Measurements from ENCODE around the gene HYAL3. TPM values are rescaled to one million over a fixed set of nuclear protein-coding genes. Genes with fewer than 3 reads are reported as not detected.

The HYAL3 gene
- 10 to 100 TPM; 13.0 to 14.3 TPM for total RNA-seq

- peak; percentile 84 for ATAC-seq
- Mint-ChIP-seq H3K27ac (peak within 1 kb of the TSS; percentile 99), H3K27me3 (no peaks in the 10 kb centered on the region), H3K4me3 (peak within 1 kb of the TSS; percentile 96), H3K36me3 (peaks cover 5% of the 10 kb centered on the region), H3K9me3 (ENCODE audit: low read depth) (no peaks in the 10 kb centered on the region), H3K4me1 (peaks cover 23% of the 10 kb centered on the region)
- CTCF ChIA-PET: interaction anchor here (0.7 to 17.4 kb wide), 21 partner anchors 10 to 292 kb away, joined by 3 to 266 read pairs (median 4); partner anchors contain the start of genes HYAL2, RASSF1 and TUSC2
- DNase-seq: peak; percentile 100
Observed at GRCh38 chr3:50298836-50299637, at the start of gene HYAL3, which contains the start of gene NAA80. Gene HYAL3 (minus strand): TSS chr3:50299405. CDS start chr3:50295602, 3,803 bp downstream. Gene NAA80 (minus strand): TSS chr3:50299405. CDS start chr3:50297463, 1,942 bp downstream.

GRCh38 chr3:50347187-50347813 lies 48.1 kb upstream of the HYAL3 start:
- H3K4me1 Mint-ChIP-seq: peaks cover 79% of the 10 kb centered on the region
- no peaks in the 10 kb centered on the region for H3K9me3 Mint-ChIP-seq (ENCODE audit: low read depth)
- CTCF ChIA-PET: interaction anchor here (0.6 to 8.3 kb wide), 19 partner anchors 10 to 266 kb away, joined by 3 to 64 read pairs (median 4); partner anchors contain the start of genes HEMK1, HYAL3, NAA80 and TUSC2
- peaks cover 13% of the 10 kb centered on the region for H3K36me3 Mint-ChIP-seq
- H3K4me3 Mint-ChIP-seq: no peak overlapping the region
- H3K27ac Mint-ChIP-seq: peak overlapping the region; percentile 67
- DNase-seq (peak; percentile 86), ATAC-seq (no peak)
- H3K27me3 Mint-ChIP-seq: no peaks in the 10 kb centered on the region

GRCh38 chr3:50345586-50346234 lies 46.5 kb upstream of the HYAL3 start, which contains the start of gene ZMYND10:
Gene ZMYND10 (minus strand): TSS chr3:50345732. CDS start chr3:50345579, 153 bp downstream.
- Mint-ChIP-seq H3K36me3 (peaks cover 12% of the 10 kb centered on the region), H3K9me3 (ENCODE audit: low read depth) (no peaks in the 10 kb centered on the region), H3K27ac (peak within 1 kb of the TSS; percentile 70), H3K4me3 (peak within 1 kb of the TSS; percentile 55), H3K4me1 (peaks cover 84% of the 10 kb centered on the region), H3K27me3 (no peaks in the 10 kb centered on the region)
- CTCF ChIA-PET: interaction anchor here (1.3 to 8.3 kb wide), 5 partner anchors 8 to 227 kb away, joined by 3 to 64 read pairs (median 6); no protein-coding TSS in a partner anchor
- peak; percentile 21 for ATAC-seq
- peak; percentile 87 for DNase-seq

- no peaks in the 10 kb centered on the region for H3K27me3 Mint-ChIP-seq
- no peak for DNase-seq
- H3K9me3 Mint-ChIP-seq (ENCODE audit: low read depth): no peaks in the 10 kb centered on the region
- H3K27ac Mint-ChIP-seq: no peak overlapping the region
- peak overlapping the region; percentile 55 for H3K4me3 Mint-ChIP-seq
- peaks cover 14% of the 10 kb centered on the region for H3K36me3 Mint-ChIP-seq
- peaks cover 78% of the 10 kb centered on the region for H3K4me1 Mint-ChIP-seq
- ATAC-seq: no peak
- CTCF ChIA-PET: interaction anchor here (1.0 to 8.3 kb wide), 6 partner anchors 8 to 228 kb away, joined by 3 to 64 read pairs (median 3); no protein-coding TSS in a partner anchor
Observed at GRCh38 chr3:50345008-50345407, 45.8 kb upstream of the HYAL3 start.

- Mint-ChIP-seq H3K4me3 (no peak overlapping the region), H3K4me1 (peaks cover 58% of the 10 kb centered on the region), H3K36me3 (peaks cover 24% of the 10 kb centered on the region), H3K27ac (peak overlapping the region; percentile 68), H3K27me3 (no peaks in the 10 kb centered on the region), H3K9me3 (ENCODE audit: low read depth) (no peaks in the 10 kb centered on the region)
- ATAC-seq (no peak), DNase-seq (no peak)
- CTCF ChIA-PET: interaction anchor here (0.7 to 8.3 kb wide), 3 partner anchors 14 to 199 kb away, joined by 3 to 64 read pairs (median 4); no protein-coding TSS in a partner anchor
Observed at GRCh38 chr3:50342813-50343633, 43.8 kb upstream of the HYAL3 start.

GRCh38 chr3:50341996-50342650 lies 42.9 kb upstream of the HYAL3 start:
- Mint-ChIP-seq H3K27ac (peak overlapping the region; percentile 68), H3K27me3 (no peaks in the 10 kb centered on the region), H3K9me3 (ENCODE audit: low read depth) (no peaks in the 10 kb centered on the region), H3K4me3 (peak overlapping the region; percentile 92), H3K36me3 (peaks cover 29% of the 10 kb centered on the region), H3K4me1 (peaks cover 49% of the 10 kb centered on the region)
- CTCF ChIA-PET: interaction anchor here (0.7 to 2.4 kb wide), 6 partner anchors 11 to 230 kb away, joined by 3 to 6 read pairs (median 4); no protein-coding TSS in a partner anchor
- DNase-seq: no peak
- no peak for ATAC-seq

GRCh38 chr3:50341537-50341936 lies 42.3 kb upstream of the HYAL3 start:
- DNase-seq (no peak), ATAC-seq (peak; percentile 3)
- peaks cover 48% of the 10 kb centered on the region for H3K4me1 Mint-ChIP-seq
- H3K9me3 Mint-ChIP-seq (ENCODE audit: low read depth): no peaks in the 10 kb centered on the region
- CTCF ChIA-PET: interaction anchor here (1.1 to 2.4 kb wide), 8 partner anchors 8 to 268 kb away, joined by 3 to 8 read pairs (median 5); partner anchors contain the start of genes HYAL3 and NAA80
- H3K27me3 Mint-ChIP-seq: no peaks in the 10 kb centered on the region
- peak overlapping the region; percentile 92 for H3K4me3 Mint-ChIP-seq
- H3K27ac Mint-ChIP-seq: peak overlapping the region; percentile 94
- peaks cover 32% of the 10 kb centered on the region for H3K36me3 Mint-ChIP-seq

GRCh38 chr3:50340448-50341329 lies 41.5 kb upstream of the HYAL3 start, which contains the start of gene RASSF1:
Gene RASSF1 (minus strand): TSS chr3:50340836. CDS start chr3:50340805, 31 bp downstream.
- H3K36me3 Mint-ChIP-seq: peaks cover 38% of the 10 kb centered on the region
- DNase-seq (peak; percentile 98), ATAC-seq (peak; percentile 57)
- no peaks in the 10 kb centered on the region for H3K9me3 Mint-ChIP-seq (ENCODE audit: low read depth)
- peak within 1 kb of the TSS; percentile 92 for H3K4me3 Mint-ChIP-seq
- peak within 1 kb of the TSS; percentile 94 for H3K27ac Mint-ChIP-seq
- H3K27me3 Mint-ChIP-seq: no peaks in the 10 kb centered on the region
- H3K4me1 Mint-ChIP-seq: peaks cover 49% of the 10 kb centered on the region
- CTCF ChIA-PET: interaction anchor here (0.7 to 2.4 kb wide), 12 partner anchors 8 to 269 kb away, joined by 3 to 8 read pairs (median 4); partner anchors contain the start of genes HYAL3 and NAA80

- H3K27me3 Mint-ChIP-seq: no peaks in the 10 kb centered on the region
- H3K4me3 Mint-ChIP-seq: peak overlapping the region; percentile 92
- DNase-seq: no peak
- peaks cover 44% of the 10 kb centered on the region for H3K36me3 Mint-ChIP-seq
- H3K4me1 Mint-ChIP-seq: peaks cover 49% of the 10 kb centered on the region
- no peak for ATAC-seq
- H3K9me3 Mint-ChIP-seq (ENCODE audit: low read depth): no peaks in the 10 kb centered on the region
- CTCF ChIA-PET: interaction anchor here (0.7 to 9.2 kb wide), 11 partner anchors 9 to 270 kb away, joined by 3 to 91 read pairs (median 6); partner anchors contain the start of genes CISH, HYAL2, HYAL3 and NAA80
- H3K27ac Mint-ChIP-seq: peak overlapping the region; percentile 94
Observed at GRCh38 chr3:50340147-50340447, 40.9 kb upstream of the HYAL3 start.

GRCh38 chr3:50339485-50340146 lies 40.4 kb upstream of the HYAL3 start:
- peaks cover 49% of the 10 kb centered on the region for H3K4me1 Mint-ChIP-seq
- DNase-seq (no peak), ATAC-seq (no peak)
- CTCF ChIA-PET: interaction anchor here (0.7 to 9.2 kb wide), 10 partner anchors 10 to 271 kb away, joined by 3 to 91 read pairs (median 8); partner anchors contain the start of genes CISH, CYB561D2, HYAL2 and HYAL3
- peak overlapping the region; percentile 92 for H3K4me3 Mint-ChIP-seq
- peaks cover 46% of the 10 kb centered on the region for H3K36me3 Mint-ChIP-seq
- no peaks in the 10 kb centered on the region for H3K27me3 Mint-ChIP-seq
- H3K9me3 Mint-ChIP-seq (ENCODE audit: low read depth): no peaks in the 10 kb centered on the region
- H3K27ac Mint-ChIP-seq: peak overlapping the region; percentile 94
